ENCODE results near the gene GAMT.

GAMT gene

GRCh38 chr19:1399079-1399478, 2.3 kb downstream of the GAMT start:
- no peak for DNase-seq

DNA sequence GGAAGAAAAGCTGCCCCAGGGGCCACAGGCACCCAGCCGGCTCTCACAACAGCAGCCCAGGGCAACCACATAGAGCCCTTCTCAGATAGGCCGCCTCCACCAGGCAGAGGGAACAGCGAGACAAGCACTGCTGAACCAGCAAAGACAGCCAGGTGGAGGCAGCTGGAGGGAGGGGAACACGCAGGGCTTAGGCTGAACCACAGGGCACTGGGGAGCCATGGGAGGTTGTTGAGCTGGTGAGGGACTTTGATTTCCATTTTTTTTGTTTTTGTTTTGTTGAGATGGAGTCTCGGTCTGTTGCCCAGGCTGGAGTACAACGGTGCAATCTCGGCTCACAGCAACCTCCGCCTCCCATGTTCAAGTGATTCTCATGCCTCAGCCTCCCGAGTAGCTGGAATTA, 3.5 kb downstream of the GAMT start:
- no peak for DNase-seq

DNA sequence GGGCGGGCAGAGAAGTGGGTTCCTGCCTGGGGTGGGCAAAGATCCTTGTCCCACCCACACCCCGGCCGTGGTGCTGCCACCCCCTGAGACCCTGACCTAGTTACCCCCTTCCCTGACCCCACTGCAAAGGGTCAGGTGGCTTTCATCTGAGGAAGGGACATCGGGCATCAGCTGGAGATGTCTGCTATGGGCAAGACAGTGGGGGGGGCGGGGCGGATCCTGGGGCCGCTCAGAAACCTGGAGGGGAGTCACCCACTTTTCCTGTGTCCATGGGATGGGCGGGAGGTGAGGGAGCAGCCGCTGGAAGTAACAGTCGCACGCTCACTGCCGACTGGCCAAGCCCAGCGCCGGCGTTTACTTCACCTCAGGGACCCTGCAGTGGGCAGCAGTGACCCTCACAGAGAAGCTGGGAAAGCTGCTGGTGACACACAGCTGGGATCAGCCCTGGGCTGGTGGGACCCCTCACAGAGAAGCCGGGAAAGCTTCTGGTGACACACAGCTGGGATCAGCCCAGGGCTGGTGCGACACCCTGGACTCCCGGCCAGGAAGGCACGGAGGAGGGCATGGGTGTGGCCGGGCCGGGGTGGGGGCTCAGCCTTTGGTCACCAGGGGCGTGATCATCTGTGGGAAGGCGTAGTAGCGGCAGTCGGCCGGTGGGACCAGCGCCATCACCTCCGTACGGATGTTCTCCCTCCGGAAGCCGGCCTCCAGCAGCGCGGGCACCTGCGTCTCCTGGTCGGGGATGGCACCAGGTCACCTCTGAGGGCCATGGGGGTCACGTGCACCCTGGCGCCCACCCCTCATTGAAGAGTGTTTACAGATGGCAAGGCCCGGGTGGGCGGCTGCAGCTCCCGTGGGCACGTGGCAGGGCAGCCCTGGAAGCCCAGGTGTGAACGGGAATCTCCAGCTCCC, 4.3 kb downstream of the GAMT start:
- no peak for DNase-seq

GRCh38 chr19:1396019-1396767, 5.1 kb downstream of the GAMT start:
- no peak for DNase-seq

- no peak for DNase-seq
These were observed 5.9 kb downstream of the GAMT start for GRCh38 chr19:1395194-1396018.

- no peak for DNase-seq
These were observed 6.8 kb downstream of the GAMT start for GRCh38 chr19:1394252-1395193.

DNA sequence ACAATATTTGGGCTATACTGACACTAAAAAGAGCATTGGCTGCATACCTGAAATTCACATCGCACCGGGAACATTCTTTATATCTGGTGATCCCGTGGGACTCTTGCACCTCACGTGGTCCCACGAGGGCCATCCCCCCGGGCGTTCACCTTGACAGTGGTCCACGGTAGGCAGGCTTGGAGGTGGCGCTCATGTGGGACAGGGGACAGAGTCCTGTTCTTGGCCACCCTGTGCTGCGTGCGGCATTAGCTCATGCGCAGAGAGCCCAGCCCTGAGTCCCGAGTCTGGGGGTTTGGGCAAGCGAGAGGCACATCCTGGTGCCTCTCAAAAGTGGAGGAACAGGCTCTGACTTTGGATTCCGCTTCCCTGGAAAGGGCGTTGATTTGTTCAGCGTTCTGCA, 7.5 kb downstream of the GAMT start:
- no peak for DNase-seq

DNA sequence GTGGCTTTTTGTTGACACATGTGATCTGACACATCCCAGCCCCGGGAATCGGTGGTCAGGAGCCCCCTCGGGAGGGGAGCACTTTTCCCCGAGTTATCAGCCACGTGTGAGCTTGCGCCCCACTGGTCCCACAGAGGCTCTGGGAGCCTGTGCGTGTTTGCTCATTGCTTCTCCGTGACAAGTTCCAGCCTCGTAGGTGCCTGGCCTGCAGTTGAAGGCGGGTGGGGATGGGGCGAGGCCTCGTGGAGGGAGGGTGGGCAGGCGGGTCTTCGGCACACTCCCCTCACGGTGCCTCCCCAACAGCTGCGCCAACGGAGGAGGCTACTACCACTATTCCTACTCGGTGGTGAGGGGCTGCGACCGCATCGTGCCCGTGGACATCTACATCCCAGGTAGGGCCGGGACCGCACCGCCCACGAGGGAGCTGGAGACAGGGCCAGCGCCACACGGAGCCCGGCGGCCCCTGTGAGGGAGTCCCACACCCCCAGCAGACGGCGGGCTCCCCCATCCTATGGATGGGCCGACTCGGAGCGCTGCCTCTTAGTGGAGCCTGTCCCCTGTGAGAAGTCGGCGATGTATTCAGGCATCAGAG, 8.3 kb downstream of the GAMT start:
- no peak for DNase-seq

GRCh38 chr19:1392407-1392806, 8.9 kb downstream of the GAMT start:
- no peak for DNase-seq

DNA sequence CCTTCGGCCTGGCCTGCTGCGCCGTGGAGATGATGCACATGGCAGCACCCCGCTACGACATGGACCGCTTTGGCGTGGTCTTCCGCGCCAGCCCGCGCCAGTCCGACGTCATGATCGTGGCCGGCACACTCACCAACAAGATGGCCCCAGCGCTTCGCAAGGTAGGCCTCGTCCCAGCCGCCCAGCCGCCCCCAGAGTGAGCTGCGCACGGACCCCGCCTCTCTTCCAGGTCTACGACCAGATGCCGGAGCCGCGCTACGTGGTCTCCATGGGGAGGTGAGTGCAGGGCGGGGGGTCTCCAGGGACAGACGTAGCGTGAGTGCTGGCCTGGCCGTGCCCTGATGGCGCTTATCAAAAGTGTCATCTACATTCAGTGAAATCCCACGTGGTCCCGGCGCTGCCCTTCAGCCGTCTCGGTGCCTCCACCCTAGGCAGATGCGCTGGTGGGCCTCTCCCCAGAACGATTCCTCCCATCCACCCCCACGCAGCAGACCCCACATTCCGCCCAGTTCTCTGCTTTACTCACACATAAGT, 10.4 kb downstream of the GAMT start:
- no peak for DNase-seq

DNA sequence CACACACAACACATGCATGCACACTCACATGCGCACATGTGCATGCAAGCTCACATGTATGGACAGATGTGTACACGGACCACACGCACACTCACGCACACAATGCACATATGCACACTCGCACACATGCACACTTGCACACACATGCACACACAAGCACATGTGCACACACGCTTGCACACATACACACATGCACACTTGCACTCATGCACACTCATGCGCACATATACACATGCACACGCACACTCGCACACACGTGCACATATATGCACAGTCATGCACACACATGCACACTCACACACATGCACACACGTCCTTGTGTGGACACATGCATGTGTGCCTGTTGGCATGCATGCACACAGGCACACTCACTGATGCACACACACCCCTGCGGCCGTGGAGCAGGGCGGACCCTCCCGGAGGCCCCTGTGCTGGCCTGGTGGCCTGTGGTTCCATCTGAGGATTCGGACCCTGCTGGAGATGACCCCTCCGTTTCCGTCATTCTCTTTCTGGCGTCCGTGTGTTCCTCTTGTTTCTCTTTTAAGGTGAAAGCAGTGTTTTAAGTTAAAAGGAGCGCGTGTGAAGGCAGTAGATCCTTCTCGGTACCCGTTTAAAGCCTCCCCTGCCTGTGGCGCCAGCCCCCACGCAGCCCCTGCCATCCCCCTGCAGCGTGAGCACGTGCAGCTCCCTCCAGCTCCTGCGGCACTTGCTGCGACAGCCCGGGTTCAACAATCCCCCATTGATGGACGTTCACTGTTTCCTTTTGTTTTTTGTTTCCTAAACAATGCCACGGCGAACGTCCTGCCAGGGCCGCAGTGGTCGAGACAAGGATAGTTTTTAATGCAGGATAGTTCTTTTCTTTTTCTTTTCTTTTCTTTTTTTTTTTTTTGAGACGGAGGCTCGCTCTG, 12.1 kb downstream of the GAMT start:
- DNase-seq, result no peak

- DNase-seq, result no peak
These were observed 12.7 kb downstream of the GAMT start for GRCh38 chr19:1388637-1389026.

DNA sequence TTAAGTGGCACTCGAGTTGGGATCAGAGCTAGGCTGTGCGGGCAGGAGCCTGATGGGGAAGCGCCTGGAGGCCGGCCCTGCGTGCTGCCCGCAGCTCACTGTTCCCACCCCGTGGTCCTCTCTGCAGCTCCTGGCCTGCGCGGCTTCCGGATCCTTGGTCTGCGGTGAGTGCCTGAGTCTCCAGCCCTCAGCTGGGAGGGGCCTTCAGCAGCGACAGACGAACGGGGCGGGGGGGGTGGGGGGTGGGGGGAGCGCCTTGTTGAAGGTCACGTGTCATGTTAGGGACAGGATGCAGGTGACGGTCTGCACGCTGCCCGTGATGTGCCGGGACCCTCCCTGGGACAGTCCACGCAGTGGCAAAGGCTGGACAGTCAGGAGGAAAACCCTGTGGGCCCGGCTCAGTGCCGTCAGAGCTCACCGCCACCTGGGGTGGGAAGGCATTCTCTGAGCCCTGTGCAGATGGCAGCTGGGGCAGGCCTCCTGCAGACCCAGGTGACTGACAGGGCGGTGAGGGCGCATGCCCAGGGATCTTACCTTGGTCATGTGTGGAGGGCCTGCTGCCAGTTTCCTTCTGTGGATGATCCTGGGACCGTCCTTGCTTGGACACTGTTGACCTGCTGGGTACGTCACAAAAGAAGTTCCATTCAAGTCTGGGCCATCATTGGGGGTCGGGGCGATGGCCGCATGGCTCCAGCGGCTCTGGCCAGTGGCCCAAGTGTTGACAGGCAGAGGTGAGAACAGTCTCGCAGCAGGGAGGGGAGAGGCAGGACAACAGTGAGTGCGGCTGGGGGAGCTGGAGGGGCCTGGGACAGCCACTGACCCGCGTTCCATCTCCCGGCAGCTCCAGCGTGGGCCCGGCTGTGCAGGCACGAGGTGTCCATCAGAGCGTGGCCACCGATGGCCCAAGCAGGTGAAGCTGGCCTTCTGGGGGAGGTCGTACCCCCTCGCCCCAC, 13.4 kb downstream of the GAMT start:
- DNase-seq, result no peak

DNA sequence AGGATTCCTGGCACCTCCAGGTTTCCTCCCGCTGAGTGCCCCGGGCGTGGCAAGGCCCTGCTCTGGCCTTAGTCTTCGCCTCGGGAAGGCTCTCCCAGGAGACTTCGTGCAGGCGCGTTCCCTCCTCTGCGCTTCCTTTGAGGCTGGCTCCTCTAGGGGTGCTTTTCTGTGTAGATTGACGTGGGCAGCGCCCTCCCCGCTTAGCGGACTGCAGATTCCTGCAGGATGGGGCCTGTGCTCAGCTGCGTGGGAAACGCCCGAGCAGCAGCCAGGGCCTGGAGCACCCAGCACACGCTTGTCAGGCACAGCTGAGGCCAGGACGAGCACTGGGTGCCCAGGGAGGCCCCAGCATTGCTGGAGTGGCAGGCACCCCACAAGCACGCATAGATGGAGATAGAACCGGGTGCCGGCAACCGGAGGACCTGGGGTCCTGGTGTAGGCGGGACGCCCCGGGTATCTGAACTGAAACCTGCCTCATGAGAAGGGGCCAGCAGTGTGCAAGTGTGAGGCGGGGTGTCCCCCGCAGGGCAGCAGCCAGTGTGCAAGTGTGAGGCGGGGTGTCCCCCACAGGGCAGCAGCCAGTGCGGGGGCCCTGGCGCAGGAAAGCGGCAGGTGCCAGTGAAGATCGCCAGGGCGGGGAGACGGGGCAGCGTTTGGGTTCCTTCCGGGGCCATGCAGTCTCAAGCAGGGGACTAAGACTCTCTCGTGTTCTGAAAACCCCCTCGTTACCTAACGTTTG, 14.2 kb downstream of the GAMT start:
- no peak for DNase-seq

DNA sequence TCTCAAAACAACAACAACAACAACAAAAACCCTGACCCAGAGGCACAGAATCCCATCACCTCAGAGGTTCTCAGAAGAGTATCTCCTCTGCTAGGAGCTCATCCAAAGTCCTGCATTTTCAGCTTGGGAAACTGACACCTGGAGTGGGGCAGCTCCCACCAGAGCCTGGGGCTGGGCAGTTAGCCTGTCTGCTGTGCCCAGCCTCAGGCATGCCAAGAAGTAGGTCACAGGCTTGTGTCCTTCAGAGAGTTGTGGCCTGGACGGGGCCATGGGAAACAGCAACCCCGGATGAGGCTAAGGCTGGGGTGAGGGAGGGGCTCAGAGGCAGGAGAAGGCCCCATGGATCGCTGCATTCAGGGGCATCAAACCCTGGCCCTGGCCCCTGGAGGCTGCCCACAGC, 15.5 kb downstream of the GAMT start:
- no peak for DNase-seq

DNA sequence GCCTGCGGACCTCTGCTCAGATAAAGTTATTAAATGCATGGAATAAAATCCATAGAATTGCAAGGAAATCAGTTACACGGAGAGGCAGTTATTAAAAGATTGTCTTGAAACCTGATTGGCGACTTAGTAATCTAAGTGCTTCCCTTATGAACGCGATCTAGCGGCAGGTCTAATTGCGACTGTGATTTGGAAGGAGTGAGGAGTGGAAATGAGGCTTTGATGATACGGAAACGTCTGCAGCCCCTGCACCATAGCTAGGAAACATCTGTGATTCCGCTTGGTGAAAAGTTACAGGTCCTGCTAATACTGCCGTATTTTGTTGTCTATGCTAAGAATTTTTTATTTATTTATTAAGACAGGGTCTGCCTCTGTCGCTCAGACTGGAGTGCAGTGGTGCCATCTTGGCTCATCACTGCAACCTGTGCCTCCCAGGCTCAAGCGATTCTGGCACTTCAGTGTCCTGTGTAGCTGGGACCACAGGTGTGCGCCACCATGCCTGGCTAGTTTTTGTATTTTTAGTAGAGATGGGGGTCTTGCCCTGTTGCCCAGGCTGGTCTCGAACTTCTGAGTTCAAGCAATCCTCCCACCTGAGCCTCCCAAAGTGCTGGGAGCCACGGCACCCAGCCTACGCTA, 16.7 kb downstream of the GAMT start:
- DNase-seq, result no peak

- DNase-seq, result no peak
These were observed 17.3 kb downstream of the GAMT start for GRCh38 chr19:1384085-1384462.

Measured in NCI-H187 (cell line).